Neural progenitor cell (in vitro differentiated cells): ENCODE measurements around the gene PADI1. TPM values are rescaled to one million over a fixed set of nuclear protein-coding genes. Genes with fewer than 3 reads are reported as not detected.
A peak's percentile ranks its signal among the peaks of the same experiment; 100 is the strongest.

ENCODE experiments used
- DNase-seq: peaks from one replicate; pipeline ENCODE4 v3.0.0-alpha.2; 2016; ENCODE audit warnings: low spot score
- H2AFZ ChIP-seq: fragments of 200-600 bp; sonication (generic); replicated peaks from 2 replicates; pipeline ENCODE4 v1.6.1; 2016; ENCODE audit warnings: antibody characterized with exemption
- H3F3A ChIP-seq: fragments of 200-600 bp; sonication (generic); 2 replicates; pipeline ENCODE4 v1.6.1; 2016; ENCODE audit warnings: antibody characterized with exemption, low read depth
- H3K27ac ChIP-seq: fragments of 200-600 bp; sonication (generic); 2 replicates; pipeline ENCODE4 v1.5.1; 2016; ENCODE audit warnings: mild to moderate bottlenecking
- H3K27me3 ChIP-seq: fragments of 200-600 bp; sonication (generic); 2 replicates; pipeline ENCODE4 v1.6.1; 2016; ENCODE audit warnings: mild to moderate bottlenecking, moderate library complexity
- H3K36me3 ChIP-seq: fragments of 200-600 bp; sonication (generic); 2 replicates; pipeline ENCODE4 v1.5.1; 2016
- H3K4me1 ChIP-seq: fragments of 200-600 bp; sonication (generic); 2 replicates; pipeline ENCODE4 v1.6.1; 2016; ENCODE audit warnings: mixed run types
- H3K4me2 ChIP-seq: fragments of 200-600 bp; sonication (generic); 2 replicates; pipeline ENCODE4 v1.6.1; 2016
- H3K4me3 ChIP-seq: fragments of 200-600 bp; sonication (generic); 2 replicates; pipeline ENCODE4 v1.5.1; 2016
- H3K79me2 ChIP-seq: fragments of 200-600 bp; sonication (generic); 2 replicates; pipeline ENCODE4 v1.6.1; 2016; ENCODE audit warnings: low read depth
- H3K9ac ChIP-seq: fragments of 200-600 bp; sonication (generic); 2 replicates; pipeline ENCODE4 v1.6.1; 2016
- H3K9me3 ChIP-seq: fragments of 200-600 bp; sonication (generic); 2 replicates; pipeline ENCODE4 v1.5.1; 2016; ENCODE audit warnings: low read depth
- H4K20me1 ChIP-seq: fragments of 200-600 bp; sonication (generic); 2 replicates; pipeline ENCODE4 v1.6.1; 2016; ENCODE audit warnings: low read depth
- H3K27ac Mint-ChIP-seq: 3 replicates; pipeline ENCODE4 v1.8.0; 2021; ENCODE audit warnings: mixed read lengths
- H3K27me3 Mint-ChIP-seq: 2 replicates; pipeline ENCODE4 v1.8.0; 2022; ENCODE audit warnings: low read depth, mild to moderate bottlenecking, inconsistent platforms, moderate library complexity, mixed read lengths; ENCODE audit not compliant: insufficient read depth
- H3K36me3 Mint-ChIP-seq: 3 replicates; pipeline ENCODE4 v1.8.0; 2021; ENCODE audit warnings: mixed read lengths
- H3K4me1 Mint-ChIP-seq: 3 replicates; pipeline ENCODE4 v1.8.0; 2021; ENCODE audit warnings: mixed read lengths
- H3K4me3 Mint-ChIP-seq: 3 replicates; pipeline ENCODE4 v1.8.0; 2021; ENCODE audit warnings: mild to moderate bottlenecking, moderate library complexity, mixed read lengths
- H3K9me3 Mint-ChIP-seq: 3 replicates; pipeline ENCODE4 v1.8.0; 2020; ENCODE audit warnings: mixed read lengths
- CTCF ChIP-seq: fragments of 200-600 bp; sonication (generic); IDR thresholded peaks from 2 replicates; pipeline ENCODE4 v1.5.1; 2017; ENCODE audit warnings: antibody characterized with exemption, mild to moderate bottlenecking
- EZH2 ChIP-seq: fragments of 200-600 bp; sonication (generic); IDR thresholded peaks from 2 replicates; pipeline ENCODE4 v1.6.1; 2017; ENCODE audit warnings: antibody characterized with exemption, mild to moderate bottlenecking, moderate library complexity
- EZH2phosphoT487 ChIP-seq: fragments of 200-600 bp; sonication (generic); IDR thresholded peaks from 2 replicates; pipeline ENCODE4 v1.6.1; 2017; ENCODE audit warnings: antibody characterized with exemption
- total RNA-seq: library from RNA; depleted of rRNA; stranded (reverse); fragments of >200 nt; gene quantifications from 2 replicates; pipeline ENCODE4 v1.2.3, GENCODE V29; 2015; ENCODE audit warnings: low replicate concordance

Gene PADI1
- total RNA-seq, 1 donor from 2014 or later: 0.09 TPM

GRCh38 chr1:17194615-17195528 is 10.1 kb upstream of the PADI1 start:
- no peaks in the 10 kb centered on the region for H3K27me3 ChIP-seq
- TF ChIP-seq EZH2phosphoT487: no peak
- TF ChIP-seq CTCF: no peak
- no peak for TF ChIP-seq EZH2
- no peaks in the 10 kb centered on the region for H3K9me3 ChIP-seq
- no peak overlapping the region for H3K4me2 ChIP-seq
- Mint-ChIP-seq H3K9me3 (no peaks in the 10 kb centered on the region), H3K27me3 (peaks cover 25% of the 10 kb centered on the region), H3K27ac (peak overlapping the region; percentile 74), H3K36me3 (no peaks in the 10 kb centered on the region), H3K4me3 (no peak overlapping the region), H3K4me1 (peaks cover 35% of the 10 kb centered on the region)
- H3K27ac ChIP-seq: no peak overlapping the region
- H4K20me1 ChIP-seq: no peaks in the 10 kb centered on the region
- no peaks in the 10 kb centered on the region for H3K36me3 ChIP-seq
- H3K4me1 ChIP-seq: peaks cover 8% of the 10 kb centered on the region
- peaks cover under 1% of the 10 kb centered on the region for H3F3A ChIP-seq
- H2AFZ ChIP-seq: peak overlapping the region; percentile 72
- no peak for DNase-seq
- no peak overlapping the region for H3K4me3 ChIP-seq
- no peak overlapping the region for H3K9ac ChIP-seq
- no peaks in the 10 kb centered on the region for H3K79me2 ChIP-seq

- Mint-ChIP-seq H3K27ac (no peak overlapping the region), H3K4me3 (no peak overlapping the region), H3K36me3 (no peaks in the 10 kb centered on the region), H3K27me3 (peaks cover 22% of the 10 kb centered on the region), H3K9me3 (no peaks in the 10 kb centered on the region), H3K4me1 (peaks cover 39% of the 10 kb centered on the region)
- Histone ChIP-seq H3K4me3 (no peak overlapping the region), H3K27ac (no peak overlapping the region), H3K4me2 (no peak overlapping the region), H2AFZ (no peak overlapping the region), H3F3A (peaks cover 5% of the 10 kb centered on the region), H3K9ac (no peak overlapping the region), H4K20me1 (no peaks in the 10 kb centered on the region), H3K9me3 (no peaks in the 10 kb centered on the region), H3K79me2 (no peaks in the 10 kb centered on the region), H3K4me1 (peaks cover 11% of the 10 kb centered on the region), H3K27me3 (no peaks in the 10 kb centered on the region), H3K36me3 (no peaks in the 10 kb centered on the region)
- TF ChIP-seq EZH2: no peak
- no peak for TF ChIP-seq EZH2phosphoT487
- TF ChIP-seq CTCF: no peak
- DNase-seq: no peak
Observed at GRCh38 chr1:17195731-17196130, 9.2 kb upstream of the PADI1 start.

GRCh38 chr1:17196496-17197185 is 8.3 kb upstream of the PADI1 start:
- Histone ChIP-seq H3K9me3 (no peaks in the 10 kb centered on the region), H3K4me1 (peaks cover 15% of the 10 kb centered on the region), H3K9ac (no peak overlapping the region), H3K79me2 (no peaks in the 10 kb centered on the region), H3K27ac (no peak overlapping the region), H3K36me3 (no peaks in the 10 kb centered on the region), H3K4me3 (no peak overlapping the region), H3F3A (peaks cover 5% of the 10 kb centered on the region), H4K20me1 (no peaks in the 10 kb centered on the region), H3K4me2 (no peak overlapping the region), H2AFZ (no peak overlapping the region), H3K27me3 (no peaks in the 10 kb centered on the region)
- peaks cover 48% of the 10 kb centered on the region for H3K4me1 Mint-ChIP-seq
- H3K27ac Mint-ChIP-seq: peak overlapping the region; percentile 46
- peak overlapping the region; percentile 0 for H3K4me3 Mint-ChIP-seq
- peaks cover 21% of the 10 kb centered on the region for H3K27me3 Mint-ChIP-seq
- H3K36me3 Mint-ChIP-seq: no peaks in the 10 kb centered on the region
- H3K9me3 Mint-ChIP-seq: no peaks in the 10 kb centered on the region
- DNase-seq: no peak
- TF ChIP-seq EZH2phosphoT487: no peak
- TF ChIP-seq EZH2: no peak
- TF ChIP-seq CTCF: no peak
